HG02610 (cell line): ENCODE data around the gene CD180.

Experiments used
- ATAC-seq: cut with Tn5 transposase; IDR thresholded peaks from one replicate; pipeline ENCODE4 v1.9.1; 2021; ENCODE audit warnings: mild to moderate bottlenecking, moderate library complexity; ENCODE audit not compliant: unreplicated experiment

The CD180 gene

GRCh38 chr5:67163231-67163756 is 33.3 kb downstream of the CD180 start:
- no peak for ATAC-seq

- no peak for ATAC-seq
These were observed 34.8 kb downstream of the CD180 start for GRCh38 chr5:67161767-67162166.

GRCh38 chr5:67160985-67161384 is 35.6 kb downstream of the CD180 start:
- no peak for ATAC-seq

- no peak for ATAC-seq
These were observed 36.3 kb downstream of the CD180 start for GRCh38 chr5:67160272-67160671.

DNA sequence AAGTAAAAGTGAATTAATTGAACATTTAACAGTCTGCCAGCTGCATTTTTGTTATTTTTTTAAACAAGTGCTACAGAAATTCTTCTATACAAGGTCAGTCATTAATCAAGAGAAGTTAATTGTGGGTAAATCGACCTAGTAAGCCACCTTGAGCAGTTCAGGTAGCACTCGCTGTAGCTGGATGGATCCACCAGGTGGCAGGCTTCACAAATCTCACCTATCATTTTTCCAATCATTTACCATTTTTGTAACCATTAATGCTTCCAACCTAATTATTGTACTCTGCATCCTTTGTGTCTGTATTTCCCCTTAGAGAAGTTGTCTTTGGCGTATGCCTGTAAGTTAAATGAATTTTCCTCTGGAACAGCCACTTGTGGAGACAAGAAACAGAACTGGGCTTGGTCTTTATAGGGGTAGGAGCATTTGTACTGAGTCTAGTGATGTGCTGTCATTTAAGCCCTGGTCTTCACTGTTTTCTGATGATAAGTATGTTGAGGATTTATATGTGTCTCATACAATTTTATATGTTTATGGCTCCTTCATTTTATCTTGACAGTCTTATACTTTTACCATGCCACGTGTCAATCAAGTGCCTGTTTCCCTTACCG is 39.5 kb downstream of the CD180 start:
- peak; percentile 65 for ATAC-seq

GRCh38 chr5:67154556-67155206 is 41.9 kb downstream of the CD180 start:
- no peak for ATAC-seq

GRCh38 chr5:67153292-67153691 is 43.3 kb downstream of the CD180 start:
- no peak for ATAC-seq

- no peak for ATAC-seq
These were observed 44.2 kb downstream of the CD180 start for GRCh38 chr5:67152400-67152799.

DNA sequence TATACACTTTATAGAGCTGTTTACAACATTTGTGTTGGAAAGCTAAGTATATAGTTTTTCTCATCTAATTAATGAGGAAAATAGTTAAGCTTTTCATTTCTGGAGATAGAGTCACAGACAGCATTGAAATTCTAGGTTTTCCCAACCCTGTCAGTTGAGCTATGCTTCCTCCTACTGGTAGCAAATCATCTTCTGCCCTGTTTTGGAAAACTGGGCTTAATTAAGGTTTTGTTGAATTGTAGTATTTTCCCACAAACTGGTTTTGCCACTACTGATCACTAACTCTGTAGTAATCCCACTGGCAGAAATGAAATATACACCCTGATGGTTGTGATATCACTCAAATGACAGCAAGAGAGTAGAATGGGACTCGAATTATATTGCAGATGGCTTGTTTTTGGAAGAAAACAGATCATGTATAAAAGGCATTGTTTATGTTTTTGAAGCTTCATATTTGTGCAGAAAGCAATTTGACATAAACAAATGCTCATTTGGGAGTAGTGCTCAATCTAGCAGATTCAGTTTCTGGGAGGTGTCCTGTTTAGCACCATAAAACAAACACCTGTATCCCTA is 46.6 kb downstream of the CD180 start:
- ATAC-seq: no peak

GRCh38 chr5:67149057-67149950 is 47.3 kb downstream of the CD180 start:
- ATAC-seq: no peak

- ATAC-seq: no peak
These were observed 48.8 kb downstream of the CD180 start for GRCh38 chr5:67147760-67148159.

GRCh38 chr5:67146981-67147380 is 49.6 kb downstream of the CD180 start:
- ATAC-seq: no peak

- no peak for ATAC-seq
These were observed 50.0 kb downstream of the CD180 start for GRCh38 chr5:67146574-67146973.

- no peak for ATAC-seq
These were observed 52.4 kb downstream of the CD180 start for GRCh38 chr5:67144183-67144639.

- no peak for ATAC-seq
These were observed 53.0 kb downstream of the CD180 start for GRCh38 chr5:67143549-67143948.

DNA sequence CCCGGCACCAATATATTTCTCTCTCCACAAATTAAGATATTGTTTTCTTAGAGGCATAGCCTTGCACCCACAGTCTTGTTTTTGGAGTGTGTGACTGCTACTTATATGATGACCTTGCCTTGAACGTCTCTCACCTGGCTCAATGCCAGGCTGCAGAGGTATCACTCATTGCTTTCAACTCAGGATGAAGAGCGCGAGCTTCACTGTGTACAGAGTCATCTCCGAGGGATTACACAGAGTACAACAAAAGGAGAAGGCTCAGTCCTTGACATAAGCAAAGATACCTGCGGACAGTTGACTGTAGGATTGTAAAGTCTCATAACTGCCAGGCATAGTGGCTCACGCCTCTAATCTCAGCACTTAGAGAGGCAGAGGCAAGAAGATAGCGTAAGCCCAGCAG is 53.8 kb downstream of the CD180 start:
- no peak for ATAC-seq

DNA sequence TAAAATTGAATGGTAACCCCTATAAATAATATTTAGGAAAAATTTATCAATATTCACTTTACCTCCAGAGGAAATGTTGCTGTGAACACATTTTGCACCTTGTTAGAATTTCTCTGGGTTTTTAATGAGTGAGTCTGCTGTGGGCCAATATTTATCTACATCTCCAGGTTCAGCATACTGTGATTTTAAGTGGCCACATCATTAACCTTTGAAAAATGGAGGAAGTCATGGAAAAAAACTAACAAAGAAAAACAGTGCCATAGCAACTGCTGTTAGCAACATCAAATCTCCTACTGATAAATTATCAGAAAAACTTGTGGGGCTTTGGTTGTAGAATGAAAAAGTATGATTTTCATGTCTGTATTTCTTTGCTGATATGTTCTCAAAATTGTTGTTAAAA is 55.0 kb downstream of the CD180 start:
- ATAC-seq: no peak

DNA sequence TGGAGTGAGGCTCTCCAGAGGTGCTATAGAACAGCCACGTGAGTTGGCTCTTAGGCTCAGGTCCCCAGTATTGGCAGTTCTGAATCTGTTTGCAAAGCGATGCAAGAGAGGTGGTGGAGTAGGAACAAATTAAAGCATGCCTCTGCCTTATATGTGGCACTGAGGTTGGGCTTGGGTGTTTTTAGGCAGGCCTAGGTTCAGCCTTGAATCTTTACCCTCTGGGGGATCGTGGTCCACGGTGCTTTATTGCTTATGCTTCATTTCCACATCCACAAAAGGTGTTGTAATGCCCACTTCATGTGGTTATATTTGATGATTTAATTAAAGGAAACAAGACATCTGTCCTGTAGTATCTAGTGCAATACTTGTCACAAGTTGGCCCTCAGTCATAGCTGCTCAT is 56.2 kb downstream of the CD180 start:
- no peak for ATAC-seq

DNA sequence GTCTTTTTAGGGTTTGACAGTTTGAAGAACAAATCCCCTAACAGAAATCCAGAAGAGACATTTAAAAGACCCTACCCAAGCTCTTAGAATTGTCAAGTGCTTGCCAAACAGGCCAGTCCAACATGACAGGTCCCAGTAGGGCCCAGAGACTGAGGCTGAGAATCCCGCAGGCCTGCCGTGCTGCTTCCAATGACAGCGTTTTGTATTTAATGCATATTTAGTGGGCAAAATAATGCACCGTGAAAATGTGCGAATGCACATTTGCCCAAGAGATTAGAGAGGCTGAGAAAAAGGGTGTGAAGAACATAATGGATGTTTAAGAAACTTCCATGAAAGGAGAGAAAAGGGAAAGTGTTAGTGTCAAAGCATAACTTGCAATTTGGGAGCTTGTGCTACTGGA is 57.6 kb downstream of the CD180 start:
- ATAC-seq: no peak

DNA sequence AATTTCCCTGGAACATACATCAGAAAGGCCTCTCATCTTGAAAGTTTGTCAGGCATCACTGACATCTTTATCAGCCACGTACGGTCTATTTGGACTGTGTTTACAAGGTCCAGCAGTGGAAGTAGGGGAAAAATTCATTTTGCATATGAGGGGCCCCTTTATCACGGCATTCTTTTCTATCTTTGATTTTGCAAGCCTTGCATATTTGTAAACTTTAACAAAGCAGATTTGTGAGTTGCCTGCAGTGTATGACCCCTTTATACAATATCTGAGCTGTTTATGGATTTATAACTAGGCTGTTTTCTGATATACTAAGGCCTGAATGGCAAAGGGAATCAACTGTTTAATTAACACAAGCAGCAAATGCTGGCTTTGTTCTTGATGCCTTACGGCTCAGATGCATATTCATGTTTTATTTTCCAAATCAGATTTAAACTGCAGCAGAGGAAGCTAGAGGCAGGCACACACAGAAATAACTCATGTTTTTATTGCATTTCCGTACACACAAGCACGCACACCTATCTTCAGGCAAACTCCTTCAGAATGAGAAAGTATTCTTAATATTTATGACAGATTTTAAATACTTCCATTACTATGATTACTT is 61.1 kb downstream of the CD180 start:
- ATAC-seq: no peak

DNA sequence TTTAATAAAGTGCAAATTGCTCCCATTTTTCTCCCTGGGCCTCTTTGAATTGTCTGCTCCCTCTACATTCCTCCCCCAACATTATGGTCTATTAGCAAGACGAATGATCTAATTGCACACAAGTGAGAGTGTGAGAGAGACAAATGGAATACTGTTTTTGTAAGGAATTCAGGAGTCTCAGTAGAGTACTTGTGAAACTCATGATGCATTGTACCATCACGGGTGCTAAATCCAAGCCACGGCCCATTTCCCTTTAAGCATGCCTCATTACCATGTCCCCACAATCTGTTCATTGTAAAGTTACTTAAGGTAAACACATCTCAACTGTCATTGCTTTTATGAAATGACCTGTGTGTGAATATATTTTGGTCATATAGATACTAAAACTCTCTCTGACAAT is 62.8 kb downstream of the CD180 start:
- no peak for ATAC-seq
